Lung microvascular endothelial cell (primary cell): ENCODE measurements around the gene CCNE1. TPM values are rescaled to one million over a fixed set of nuclear protein-coding genes. Genes with fewer than 3 reads are reported as not detected.
"Not testable (repeated sequence)": the region's sequence is repeated elsewhere in the genome, so short reads cannot be mapped to it uniquely, and the experiment has no call there.

ENCODE experiments used
- DNase-seq, 2 donors: peaks; one replicate each; pipeline versions ENCODE4 v3.0.0 to v3.0.0-alpha.2; 2010; ENCODE audit warnings: low read depth in 2 of 2
- total RNA-seq: library from RNA; depleted of rRNA; stranded (reverse); fragments of >200 nt; gene quantifications from 2 replicates; pipeline ENCODE4 v1.2.1, GENCODE V29; 2014

The CCNE1 gene
- total RNA-seq, 1 donor from 2014 or later = 2.6 TPM

GRCh38 chr19:29813642-29814041 lies 1.9 kb downstream of the CCNE1 start:
- no peak for DNase-seq

GRCh38 chr19:29815231-29815630 lies 3.4 kb downstream of the CCNE1 start:
- no peak for DNase-seq

GRCh38 chr19:29817316-29817715 lies 5.5 kb downstream of the CCNE1 start:
- DNase-seq = no peak

GRCh38 chr19:29819300-29819699 lies 7.5 kb downstream of the CCNE1 start:
- DNase-seq = no peak

GRCh38 chr19:29819986-29820385 lies 8.2 kb downstream of the CCNE1 start:
- no peak for DNase-seq

GRCh38 chr19:29823581-29824330 lies 12.0 kb downstream of the CCNE1 start:
- DNase-seq = no peak

GRCh38 chr19:29825263-29825662 lies 13.5 kb downstream of the CCNE1 start:
- not testable (repeated sequence) for DNase-seq

GRCh38 chr19:29831041-29831548 lies 19.3 kb downstream of the CCNE1 start:
- no peak for DNase-seq

GRCh38 chr19:29831686-29832085 lies 19.9 kb downstream of the CCNE1 start:
- no peak for DNase-seq

- no peak for DNase-seq
These were observed 21.0 kb downstream of the CCNE1 start for GRCh38 chr19:29832801-29833200.

- DNase-seq = no peak
These were observed 21.9 kb downstream of the CCNE1 start for GRCh38 chr19:29833614-29834261.

GRCh38 chr19:29834991-29835846 lies 23.4 kb downstream of the CCNE1 start:
- DNase-seq = no peak

GRCh38 chr19:29836409-29836825 lies 24.6 kb downstream of the CCNE1 start:
- DNase-seq = no peak

GRCh38 chr19:29837448-29837981 lies 25.7 kb downstream of the CCNE1 start:
- no peak for DNase-seq

- no peak for DNase-seq
These were observed 26.2 kb downstream of the CCNE1 start for GRCh38 chr19:29837996-29838395.

- no peak for DNase-seq
These were observed 28.5 kb downstream of the CCNE1 start for GRCh38 chr19:29840066-29840950.

- DNase-seq = no peak
These were observed 29.4 kb downstream of the CCNE1 start for GRCh38 chr19:29841209-29841558.

GRCh38 chr19:29841559-29842367 lies 30.0 kb downstream of the CCNE1 start:
- peak; percentile 21 to 49 for DNase-seq

- DNase-seq = no peak
These were observed 30.8 kb downstream of the CCNE1 start for GRCh38 chr19:29842471-29843179.
